GM23338 (cell line): ENCODE results near the gene PRDM5. TPM values are rescaled to one million over a fixed set of nuclear protein-coding genes. Genes with fewer than 3 reads are reported as not detected.

Experiments
- ATAC-seq: fragments of 200-7000 bp; cut with Tn5 transposase; 3 replicates; pipeline ENCODE4 v1.9.1; 2020
- DNase-seq: peaks from one replicate; pipeline ENCODE4 v3.0.0-alpha.2; 2015; ENCODE audit warnings: low spot score
- H2AFZ ChIP-seq: fragments of 200-600 bp; sonication (generic); 2 replicates; pipeline ENCODE4 v1.8.0; 2016; ENCODE audit warnings: antibody characterized with exemption, mild to moderate bottlenecking, moderate library complexity
- H3F3A ChIP-seq: fragments of 200-600 bp; sonication (generic); replicated peaks from 2 replicates; pipeline ENCODE4 v1.8.0; 2017; ENCODE audit warnings: antibody characterized with exemption, mixed run types, low read depth
- H3K27ac ChIP-seq: fragments of 200-600 bp; sonication (generic); 2 replicates; pipeline ENCODE4 v1.6.1; 2016; ENCODE audit warnings: low read depth
- H3K27me3 ChIP-seq: fragments of 200-600 bp; sonication (generic); 2 replicates; pipeline ENCODE4 v1.8.0; 2016; ENCODE audit warnings: mild to moderate bottlenecking, mixed run types, moderate library complexity; ENCODE audit not compliant: insufficient read depth
- H3K36me3 ChIP-seq: fragments of 200-600 bp; sonication (generic); 2 replicates; pipeline ENCODE4 v1.8.0; 2016; ENCODE audit warnings: mild to moderate bottlenecking; ENCODE audit not compliant: insufficient read depth
- H3K4me1 ChIP-seq: fragments of 200-600 bp; sonication (generic); 2 replicates; pipeline ENCODE4 v1.8.0; 2016; ENCODE audit warnings: mild to moderate bottlenecking, moderate library complexity; ENCODE audit not compliant: insufficient read depth
- H3K4me2 ChIP-seq: fragments of 200-600 bp; sonication (generic); 2 replicates; pipeline ENCODE4 v1.7.1; 2017; ENCODE audit warnings: mixed run types
- H3K4me3 ChIP-seq: fragments of 200-600 bp; sonication (generic); 2 replicates; pipeline ENCODE4 v1.6.1; 2016; ENCODE audit warnings: mixed run types
- H3K79me2 ChIP-seq: fragments of 200-600 bp; sonication (generic); replicated peaks from 2 replicates; pipeline ENCODE4 v1.8.0; 2017; ENCODE audit warnings: mild to moderate bottlenecking; ENCODE audit not compliant: insufficient read depth
- H3K9me2 ChIP-seq: fragments of 200-600 bp; sonication (generic); 2 replicates; pipeline ENCODE4 v1.8.0; 2017; ENCODE audit not compliant: insufficient read depth
- H4K20me1 ChIP-seq: fragments of 200-600 bp; sonication (generic); replicated peaks from 2 replicates; pipeline ENCODE4 v1.8.0; 2017; ENCODE audit warnings: mild to moderate bottlenecking; ENCODE audit not compliant: insufficient read depth
- H3K27ac Mint-ChIP-seq: 2 replicates; pipeline ENCODE4 v1.8.0; 2020; ENCODE audit warnings: inconsistent platforms, mild to moderate bottlenecking, moderate library complexity, mixed read lengths
- H3K27me3 Mint-ChIP-seq: 3 replicates; pipeline ENCODE4 v1.8.0; 2022; ENCODE audit warnings: low read depth, mild to moderate bottlenecking, moderate library complexity, mixed read lengths, inconsistent platforms; ENCODE audit not compliant: insufficient read depth, poor library complexity
- H3K36me3 Mint-ChIP-seq: 3 replicates; pipeline ENCODE4 v1.8.0; 2021; ENCODE audit warnings: low read depth, mild to moderate bottlenecking, inconsistent platforms, moderate library complexity, mixed read lengths
- H3K4me1 Mint-ChIP-seq: 3 replicates; pipeline ENCODE4 v1.8.0; 2020; ENCODE audit warnings: mild to moderate bottlenecking, inconsistent platforms, mixed read lengths
- H3K4me3 Mint-ChIP-seq: 3 replicates; pipeline ENCODE4 v1.8.0; 2021; ENCODE audit warnings: moderate library complexity, mild to moderate bottlenecking, inconsistent platforms, mixed read lengths
- H3K9me3 Mint-ChIP-seq: 3 replicates; pipeline ENCODE4 v1.8.0; 2020; ENCODE audit warnings: moderate library complexity, mild to moderate bottlenecking, inconsistent platforms, mixed read lengths
- CREB1 ChIP-seq: fragments of 250-450 bp; sonication (Bioruptor Pico); IDR thresholded peaks from 2 replicates; pipeline ENCODE4 v1.5.0; 2020; ENCODE audit warnings: low read depth, mild to moderate bottlenecking, moderate library complexity
- CTCF ChIP-seq, 2 experiments: fragments of 200-600 bp in 1 of 2; sonication (generic) in 1 of 2; conservative IDR thresholded peaks; 2 replicates each; pipeline versions ENCODE4 v1.5.1 to v1.6.1; 2016 to 2017; ENCODE audit warnings: antibody characterized with exemption in 2 of 2, low read depth in 2 of 2, mild to moderate bottlenecking in 2 of 2, moderate library complexity in 1 of 2
- EZH2 ChIP-seq: fragments of 200-600 bp; sonication (generic); IDR thresholded peaks from one replicate; pipeline ENCODE4 v1.8.0; 2017; ENCODE audit warnings: antibody characterized with exemption, mild to moderate bottlenecking, low read depth; ENCODE audit not compliant: unreplicated experiment
- EZH2phosphoT487 ChIP-seq: fragments of 200-600 bp; sonication (generic); IDR thresholded peaks from one replicate; pipeline ENCODE4 v1.8.1; 2018; ENCODE audit warnings: antibody characterized with exemption; ENCODE audit not compliant: unreplicated experiment
- JUNB ChIP-seq: IDR thresholded peaks from one replicate; pipeline ENCODE4 v1.6.1; 2016; ENCODE audit warnings: antibody characterized with exemption; ENCODE audit not compliant: unreplicated experiment
- NANOG ChIP-seq: IDR thresholded peaks from 2 replicates; pipeline ENCODE4 v1.6.1; 2016; ENCODE audit warnings: antibody characterized with exemption, borderline replicate concordance
- POLR2AphosphoS5 ChIP-seq: IDR thresholded peaks from 2 replicates; pipeline ENCODE4 v1.6.1; 2016; ENCODE audit warnings: antibody characterized with exemption, low read depth
- REST ChIP-seq: IDR thresholded peaks from one replicate; pipeline ENCODE4 v1.6.1; 2018; ENCODE audit warnings: antibody characterized with exemption; ENCODE audit not compliant: unreplicated experiment
- STAT1 ChIP-seq: IDR thresholded peaks from one replicate; pipeline ENCODE4 v1.6.1; 2016; ENCODE audit warnings: antibody characterized with exemption; ENCODE audit not compliant: unreplicated experiment
- ZNF114 ChIP-seq: fragments of 250-450 bp; sonication (Bioruptor Pico); IDR thresholded peaks from 2 replicates; pipeline ENCODE4 v1.5.0; 2020; ENCODE audit warnings: mild to moderate bottlenecking, moderate library complexity
- ZNF331 ChIP-seq: fragments of 250-450 bp; sonication (Bioruptor Pico); IDR thresholded peaks from 2 replicates; pipeline ENCODE4 v1.5.0; 2020; ENCODE audit warnings: low read depth, mild to moderate bottlenecking, moderate library complexity
- ZNF462 ChIP-seq: fragments of 250-450 bp; sonication (Bioruptor Pico); IDR thresholded peaks from 2 replicates; pipeline ENCODE4 v1.5.0; 2020; ENCODE audit warnings: mild to moderate bottlenecking, moderate library complexity
- polyA plus RNA-seq: library from polyadenylated mRNA; unstranded; fragments of >200 nt; fragmentation: Nextera tagmentation; extraction: Ambion mirVana; gene quantifications from 2 replicates; pipeline ENCODE4 v1.2.1, GENCODE V29; 2016
- total RNA-seq: library from RNA; depleted of rRNA; stranded (reverse); fragments of >200 nt; shearing (Covaris generic); gene quantifications from 2 replicates; pipeline ENCODE4 v1.2.3, GENCODE V29; 2014

The PRDM5 gene
- total and polyA plus RNA-seq, 2 experiments from 2014 or later: 11.2 to 40.4 TPM

- TF ChIP-seq ZNF462: no peak
- no peak for TF ChIP-seq CTCF (conservative IDR thresholded peaks at IDR 0.05; ENCODE audit: low read depth in 2 of 2)
- no peak for TF ChIP-seq NANOG
- TF ChIP-seq JUNB: no peak
- no peak for TF ChIP-seq CREB1 (CRISPR knock-in tag)
- TF ChIP-seq EZH2phosphoT487: no peak
- TF ChIP-seq STAT1: no peak
Measured at GRCh38 chr4:120864969-120865368, 57.6 kb downstream of the PRDM5 start (continued).

- Mint-ChIP-seq H3K27ac (no peak overlapping the region), H3K9me3 (no peaks in the 10 kb centered on the region), H3K4me3 (no peak overlapping the region), H3K4me1 (peaks cover 19% of the 10 kb centered on the region), H3K27me3 (no peaks in the 10 kb centered on the region), H3K36me3 (no peaks in the 10 kb centered on the region)
- Histone ChIP-seq H3K4me1 (peaks cover 18% of the 10 kb centered on the region), H3K79me2 (peaks cover 17% of the 10 kb centered on the region; the same call in 1 of the 2 replicates), H3K27me3 (no peaks in the 10 kb centered on the region), H3K4me2 (no peak overlapping the region), H2AFZ (no peak overlapping the region), H4K20me1 (no peaks in the 10 kb centered on the region), H3K36me3 (no peaks in the 10 kb centered on the region), H3K27ac (no peak overlapping the region), H3F3A (no peaks in the 10 kb centered on the region), H3K9me2 (0 out of 2 replicates have a peak, but pooled peaks cover 3% of the 10 kb centered on the region), H3K4me3 (no peak overlapping the region)
- DNase-seq: no peak
- ATAC-seq: no peak
- TF ChIP-seq ZNF114: no peak
- TF ChIP-seq CTCF (conservative IDR thresholded peaks at IDR 0.05; ENCODE audit: low read depth in 2 of 2): no peak
- TF ChIP-seq ZNF331: no peak
- no peak for TF ChIP-seq EZH2
- TF ChIP-seq REST: no peak
- no peak for TF ChIP-seq STAT1
- TF ChIP-seq EZH2phosphoT487: no peak
- TF ChIP-seq NANOG: no peak
- TF ChIP-seq POLR2AphosphoS5: no peak
Measured at GRCh38 chr4:120862432-120862831, 60.1 kb downstream of the PRDM5 start.
